Erythroblast (primary cell): ENCODE measurements around the gene CCDC88B.

ENCODE experiments used
- DNase-seq, 2 experiments: peaks; one replicate each; lab custom pipeline; 2025; lab: John Stamatoyannopoulos, UW
- GATA1 ChIP-seq: IDR thresholded peaks from 2 replicates; pipeline ENCODE4 v1.6.1; 2011; ENCODE audit warnings: low read depth, mild to moderate bottlenecking, control low read depth, low read length, moderate library complexity
- POLR2A ChIP-seq: IDR thresholded peaks from 2 replicates; pipeline ENCODE4 v1.6.1; 2011; ENCODE audit warnings: mild to moderate bottlenecking, low read length

CCDC88B gene

DNA sequence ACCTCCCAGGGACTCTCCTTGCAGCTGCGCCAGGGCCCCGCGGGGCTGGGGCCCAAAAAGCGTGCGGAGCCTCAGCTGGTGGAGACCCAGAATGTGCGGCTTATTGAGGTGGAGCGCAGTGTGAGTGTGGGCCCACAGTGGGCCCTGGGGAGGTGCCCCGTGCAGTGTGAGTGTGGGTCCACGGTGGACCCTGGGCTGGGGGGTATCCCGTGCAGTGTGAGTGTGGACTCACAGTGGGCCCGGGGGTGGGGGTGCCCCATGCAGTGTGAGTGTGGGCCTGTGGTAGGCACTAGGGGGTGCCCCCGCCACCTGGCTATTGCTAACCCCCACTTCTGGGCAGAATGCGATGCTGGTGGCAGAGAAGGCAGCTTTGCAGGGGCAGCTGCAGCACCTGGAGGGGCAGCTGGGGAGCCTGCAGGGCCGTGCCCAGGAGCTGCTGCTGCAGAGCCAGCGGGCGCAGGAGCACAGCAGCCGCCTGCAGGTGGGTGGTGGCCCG lies 11.2 kb downstream of the CCDC88B start:
- no peak for TF ChIP-seq GATA1
- TF ChIP-seq POLR2A: no peak
- DNase-seq: no peak

DNA sequence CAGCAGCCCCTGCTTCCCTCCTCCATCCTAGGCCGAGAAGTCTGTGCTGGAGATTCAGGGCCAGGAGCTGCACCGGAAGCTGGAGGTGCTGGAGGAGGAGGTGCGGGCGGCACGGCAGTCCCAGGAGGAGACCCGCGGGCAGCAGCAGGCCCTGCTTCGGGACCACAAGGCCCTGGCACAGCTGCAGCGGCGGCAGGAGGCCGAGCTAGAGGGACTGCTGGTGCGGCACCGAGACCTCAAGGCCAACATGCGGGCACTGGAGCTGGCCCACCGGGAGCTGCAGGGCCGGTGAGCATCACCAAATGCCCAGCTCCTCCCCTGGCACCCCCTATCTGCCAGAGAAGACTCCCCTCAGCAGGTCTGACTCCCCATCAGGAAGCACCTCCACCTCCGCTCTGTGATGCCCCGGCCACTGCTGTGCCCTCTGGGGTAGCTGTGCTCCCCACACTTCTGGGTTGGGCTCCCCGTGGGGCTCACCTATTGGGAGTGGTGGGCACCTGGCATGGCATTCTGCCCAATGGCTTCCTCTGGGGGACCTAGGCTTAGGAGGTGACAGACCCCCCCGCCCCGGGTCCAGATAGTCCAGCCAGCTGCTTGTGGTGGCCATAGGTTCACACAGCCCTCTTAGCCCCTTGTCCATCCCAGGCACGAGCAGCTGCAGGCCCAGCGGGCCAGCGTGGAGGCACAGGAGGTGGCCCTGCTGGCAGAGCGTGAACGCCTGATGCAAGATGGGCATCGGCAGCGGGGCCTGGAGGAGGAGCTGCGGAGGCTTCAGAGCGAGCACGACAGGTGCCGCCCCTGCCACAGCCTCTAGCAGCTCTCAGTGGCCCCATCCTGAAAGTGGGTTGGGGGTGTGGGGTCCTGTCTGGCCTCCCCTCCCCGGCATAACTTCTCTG lies 12.3 kb downstream of the CCDC88B start:
- no peak for DNase-seq
- TF ChIP-seq GATA1 (no peak), POLR2A (no peak)

DNA sequence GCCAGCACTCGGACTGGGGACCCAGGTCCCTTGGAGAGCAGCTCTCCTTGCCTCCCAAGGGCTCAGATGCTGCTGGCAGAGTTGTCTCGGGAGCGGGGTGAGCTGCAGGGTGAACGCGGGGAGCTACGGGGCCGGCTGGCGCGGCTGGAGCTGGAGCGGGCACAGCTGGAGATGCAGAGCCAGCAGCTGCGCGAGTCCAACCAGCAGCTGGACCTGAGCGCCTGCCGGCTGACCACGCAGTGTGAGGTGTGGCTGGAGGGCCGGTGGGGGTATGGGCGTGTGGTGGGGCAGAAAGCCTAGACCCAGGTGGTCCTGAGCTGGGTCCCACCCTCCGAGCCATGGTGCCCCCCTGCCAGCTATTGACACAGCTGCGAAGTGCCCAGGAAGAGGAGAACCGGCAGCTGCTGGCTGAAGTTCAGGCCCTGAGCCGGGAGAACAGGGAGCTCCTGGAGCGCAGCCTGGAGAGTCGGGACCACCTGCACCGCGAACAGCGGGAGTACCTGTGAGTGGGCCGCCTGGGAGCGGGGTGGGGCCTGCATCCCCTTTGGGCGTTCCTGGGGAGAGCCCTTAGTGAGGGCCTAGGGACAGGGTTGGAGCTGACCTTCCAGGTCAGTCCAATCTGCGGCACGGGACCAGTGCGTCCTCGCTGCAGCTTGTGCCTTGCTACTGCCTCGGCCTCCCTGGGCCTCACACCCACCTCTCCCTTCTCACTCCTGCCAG lies 13.2 kb downstream of the CCDC88B start:
- TF ChIP-seq POLR2A (no peak), GATA1 (no peak)
- DNase-seq: no peak

DNA sequence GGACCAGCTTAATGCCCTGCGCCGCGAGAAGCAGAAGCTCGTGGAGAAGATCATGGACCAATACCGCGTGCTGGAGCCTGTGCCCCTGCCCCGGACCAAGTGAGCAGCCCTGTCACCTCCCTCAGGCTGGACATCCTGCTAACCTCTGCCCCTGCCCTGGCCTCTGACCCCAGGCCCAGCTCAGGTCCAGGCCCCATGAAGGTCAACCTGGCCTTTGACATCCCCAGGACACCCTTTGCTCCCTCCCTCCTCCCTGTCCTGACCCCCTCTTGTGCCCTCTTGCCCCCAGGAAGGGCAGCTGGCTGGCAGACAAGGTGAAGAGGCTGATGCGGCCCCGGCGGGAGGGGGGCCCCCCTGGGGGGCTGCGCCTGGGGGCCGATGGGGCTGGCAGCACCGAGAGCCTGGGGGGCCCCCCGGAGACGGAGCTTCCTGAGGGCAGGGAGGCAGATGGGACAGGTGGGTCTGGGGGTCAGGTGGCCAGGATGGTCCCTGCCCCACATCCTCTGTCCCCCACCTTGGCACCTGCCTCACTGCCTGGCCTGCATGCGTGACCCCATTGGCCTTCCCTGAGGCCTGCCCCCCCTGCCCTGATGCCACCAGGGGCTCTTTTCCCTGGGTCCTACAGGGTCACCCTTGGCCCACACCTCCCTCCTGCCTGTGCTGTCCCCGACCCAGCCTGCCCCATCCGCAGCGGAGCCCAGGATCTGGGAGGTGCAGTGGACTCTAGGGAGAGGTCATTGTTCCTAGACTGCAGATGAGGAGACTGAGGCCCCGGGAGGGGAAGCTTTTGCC lies 13.9 kb downstream of the CCDC88B start:
- no peak for TF ChIP-seq POLR2A
- no peak for TF ChIP-seq GATA1
- no peak for DNase-seq

DNA sequence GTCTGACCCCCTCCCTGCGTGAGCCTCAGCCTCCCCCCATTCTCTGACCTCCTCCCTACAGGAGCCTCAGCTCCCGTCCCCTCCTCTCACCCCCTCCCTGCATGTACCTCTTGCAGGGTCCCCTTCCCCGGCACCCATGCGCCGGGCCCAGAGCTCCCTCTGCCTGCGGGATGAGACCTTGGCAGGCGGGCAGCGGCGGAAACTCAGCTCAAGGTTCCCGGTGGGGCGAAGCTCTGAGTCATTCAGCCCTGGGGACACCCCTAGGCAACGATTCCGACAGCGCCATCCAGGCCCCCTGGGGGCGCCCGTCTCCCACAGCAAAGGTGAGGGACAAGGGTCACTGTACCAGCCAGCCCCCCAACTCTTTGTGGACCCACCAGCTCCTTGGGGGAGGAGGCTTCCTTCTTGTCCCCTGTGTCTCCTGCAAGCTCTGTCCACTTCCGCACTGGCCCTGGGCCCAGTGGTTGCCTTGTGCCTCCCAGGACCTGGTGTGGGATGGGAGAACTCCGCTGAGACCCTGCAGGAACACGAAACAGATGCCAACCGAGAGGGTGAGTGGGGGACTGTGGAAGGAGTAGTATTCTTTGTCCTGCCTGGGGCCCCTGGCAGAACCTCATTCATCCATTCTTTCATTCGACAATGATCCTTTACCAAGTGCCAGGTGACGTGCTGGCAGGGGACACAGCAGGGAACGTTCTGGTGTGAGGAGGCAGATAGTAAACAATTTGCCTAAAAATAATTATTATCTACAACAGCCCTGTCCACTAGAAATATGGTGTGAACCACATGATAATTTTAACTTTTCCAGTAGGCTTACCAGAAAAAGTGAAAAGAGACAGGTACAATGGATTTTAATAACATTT lies 15.3 kb downstream of the CCDC88B start:
- peak; percentile 84 to 92 for DNase-seq
- TF ChIP-seq POLR2A (peak; percentile 41), GATA1 (no peak)

DNA sequence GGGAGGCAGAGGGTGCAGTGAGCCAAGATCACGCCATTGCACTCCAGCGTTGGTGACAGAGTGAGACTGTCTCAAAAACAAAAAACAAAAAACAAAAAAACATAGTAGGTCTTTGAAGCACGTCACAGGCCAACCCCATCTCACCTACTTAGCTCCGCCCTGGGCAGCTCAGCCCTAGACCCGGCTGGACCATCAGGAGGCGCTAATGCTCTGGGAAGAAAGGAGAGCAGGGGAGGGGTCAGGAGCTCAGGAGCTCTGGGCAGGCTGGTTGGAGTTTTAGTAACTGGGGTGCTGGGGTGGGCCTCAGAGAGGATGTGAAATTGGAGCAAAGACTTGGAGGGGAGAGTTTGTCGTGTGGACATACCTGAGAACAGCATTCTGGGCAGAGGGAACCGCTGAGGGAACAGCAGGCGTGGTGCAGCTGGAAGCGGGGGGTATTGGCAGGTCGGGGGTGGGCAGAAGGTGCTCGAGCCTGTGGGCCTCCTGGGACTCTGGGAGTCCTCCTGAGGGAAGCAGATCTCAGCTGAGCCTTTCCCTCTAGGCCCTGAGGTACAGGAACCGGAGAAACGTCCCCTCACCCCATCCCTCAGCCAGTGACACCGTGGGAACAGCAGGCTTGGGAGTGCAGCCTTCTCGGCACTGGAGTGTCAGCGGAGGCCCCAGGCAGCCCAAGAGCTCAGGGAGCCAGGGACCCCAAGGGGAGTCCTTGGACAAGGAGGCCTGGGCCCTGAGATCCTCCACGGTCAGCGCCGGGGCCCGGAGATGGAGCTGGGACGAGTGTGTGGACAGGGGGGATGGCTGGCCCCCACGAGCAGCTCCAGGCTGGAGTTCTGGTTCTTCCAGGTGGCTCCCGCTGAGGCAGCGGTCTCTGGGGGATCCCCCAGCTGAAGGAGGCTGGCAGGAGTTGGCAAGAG lies 16.8 kb downstream of the CCDC88B start:
- DNase-seq: peak; percentile 72 to 76

DNA sequence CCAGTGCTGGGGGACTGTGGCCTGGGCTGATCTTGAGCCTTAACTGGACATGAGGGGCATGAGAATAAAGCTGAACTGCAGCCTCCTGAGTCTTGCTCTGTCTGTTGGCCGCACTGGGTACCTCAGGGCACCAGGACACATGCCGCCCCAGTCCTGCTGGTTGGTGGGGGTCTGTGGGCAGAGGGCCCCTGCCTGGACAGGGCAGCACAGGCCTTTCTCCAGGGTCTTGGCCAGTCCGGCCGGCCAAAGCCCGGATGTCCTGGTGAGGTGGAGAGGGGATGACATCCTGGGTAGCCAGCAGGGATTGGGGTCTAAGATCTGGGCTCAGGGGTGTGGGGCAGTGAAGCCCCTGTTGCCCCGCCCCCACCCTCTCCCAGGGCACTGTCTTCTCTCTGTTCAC lies 17.4 kb downstream of the CCDC88B start:
- TF ChIP-seq GATA1 (no peak), POLR2A (no peak)
- no peak for DNase-seq

More for the DNA sequence above, 16.8 kb downstream of the CCDC88B start:
- TF ChIP-seq GATA1 (no peak), POLR2A (no peak)

DNA sequence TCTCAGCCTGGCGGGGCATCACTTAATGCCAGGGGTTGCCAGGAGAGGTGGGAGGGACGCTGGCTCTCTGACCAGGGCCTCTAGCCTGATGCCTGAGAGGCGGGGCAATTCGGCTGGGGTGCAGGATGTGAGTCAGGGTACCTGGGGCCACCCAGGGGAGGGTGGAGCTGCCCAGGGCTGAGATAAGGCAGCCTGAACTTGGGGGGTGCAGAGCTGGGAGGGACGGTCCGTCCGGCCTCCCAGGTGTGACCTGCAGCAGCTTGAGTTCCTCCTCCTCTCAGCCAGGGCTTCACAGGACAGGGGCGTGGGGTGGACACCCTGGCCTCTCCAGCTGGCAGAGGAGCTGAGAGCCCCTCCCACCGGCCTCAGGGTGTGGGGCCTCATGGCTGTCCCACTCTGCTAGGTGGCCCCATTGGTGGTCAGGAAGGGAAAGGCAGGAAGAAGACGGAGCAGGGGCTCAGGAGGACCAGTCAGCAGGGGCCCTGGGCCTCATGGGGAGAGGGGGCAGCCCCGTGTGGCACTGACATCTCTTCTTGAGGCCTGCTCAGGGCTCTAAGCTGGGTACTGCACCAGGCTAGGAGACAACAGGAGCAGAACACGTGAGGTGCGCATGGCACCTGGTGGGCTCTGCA lies 18.0 kb downstream of the CCDC88B start:
- TF ChIP-seq POLR2A (no peak), GATA1 (no peak)
- DNase-seq: peak; percentile 54 to 75

DNA sequence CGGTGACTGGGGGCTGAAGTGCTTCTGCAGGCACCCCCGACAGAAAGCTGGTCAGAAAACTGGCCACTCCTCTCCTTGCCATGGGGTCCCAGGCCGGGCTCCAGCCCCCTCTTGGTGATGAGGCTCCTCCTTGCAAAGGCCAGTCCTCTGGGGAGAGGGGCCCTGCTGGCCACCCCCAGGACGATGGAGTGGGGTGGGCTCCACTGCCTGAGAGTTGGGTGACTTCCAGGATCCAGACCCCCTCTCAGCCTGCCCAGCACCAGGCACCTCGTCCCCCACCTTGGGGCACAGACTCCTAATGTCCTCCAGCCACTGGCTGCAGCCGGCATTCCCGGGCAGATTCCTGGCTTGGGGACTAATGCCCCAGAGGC lies 18.5 kb downstream of the CCDC88B start:
- no peak for TF ChIP-seq GATA1
- no peak for TF ChIP-seq POLR2A
- no peak for DNase-seq

DNA sequence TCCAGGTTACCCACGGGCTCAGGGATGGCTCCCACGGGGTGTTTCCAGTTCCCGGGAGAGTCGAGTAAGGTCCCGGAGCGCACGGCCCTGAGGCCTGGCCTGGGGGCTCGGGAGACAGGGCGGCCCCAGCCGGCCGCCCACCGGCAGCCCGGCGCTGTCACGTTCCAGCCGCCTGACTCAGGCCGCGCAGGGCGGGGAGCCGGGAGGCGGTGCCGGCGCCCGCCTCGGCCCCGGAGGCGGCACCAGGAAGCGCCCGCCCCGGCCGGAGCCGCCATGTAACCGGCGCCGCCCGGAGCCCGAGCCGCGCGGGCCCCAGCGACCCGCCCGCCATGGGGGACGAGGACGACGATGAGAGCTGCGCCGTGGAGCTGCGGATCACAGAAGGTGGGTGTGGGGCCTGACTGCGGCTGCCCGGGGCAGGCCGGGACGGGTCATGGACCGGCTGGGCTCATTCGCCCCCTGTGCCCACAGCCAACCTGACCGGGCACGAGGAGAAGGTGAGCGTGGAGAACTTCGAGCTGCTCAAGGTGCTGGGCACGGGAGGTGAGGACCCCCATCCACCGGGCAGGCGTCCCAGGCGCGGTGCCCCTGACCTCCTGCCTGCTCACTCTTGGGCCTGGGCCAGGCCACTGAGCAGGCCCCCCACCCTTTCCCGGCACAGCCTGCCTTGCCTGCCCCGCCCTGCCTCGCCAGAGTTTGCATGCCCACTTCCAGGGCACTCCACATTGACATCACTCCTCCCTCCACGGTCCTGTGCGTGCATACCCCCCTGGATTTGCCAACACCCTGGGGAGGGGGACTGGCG lies 19.1 kb downstream of the CCDC88B start, which contains the start of gene RPS6KA4:
Gene RPS6KA4 (plus strand): TSS at position 256 of the 805 bp plus-strand sequence. CDS start 74 bp downstream, at position 330.
- DNase-seq: peak; percentile 74 to 88
- TF ChIP-seq POLR2A (peak; percentile 62), GATA1 (no peak)
